Left lung (tissue), 10 donors: ENCODE results near the gene EHD4. TPM values are rescaled to one million over a fixed set of nuclear protein-coding genes. Genes with fewer than 3 reads are reported as not detected.

Source experiments
- ATAC-seq: fragments of 200-7000 bp; cut with Tn5 transposase; one replicate; pipeline ENCODE4 v1.9.1; 2020; ENCODE audit warnings: moderate library complexity
- DNase-seq, 4 donors: peaks; one replicate each; pipeline ENCODE4 v3.0.0-alpha.2; 2013 to 2020
- H3K27ac ChIP-seq, 2 donors: fragments of 200-600 bp; sonication (generic) in 1 of 2; one replicate each; pipeline versions ENCODE4 v1.5.0 to v1.8.0; 2020 to 2021
- H3K27me3 ChIP-seq, 2 donors: fragments of 200-600 bp; sonication (generic) in 1 of 2; one replicate each; pipeline versions ENCODE4 v1.5.0 to v1.8.0; 2020 to 2021
- H3K36me3 ChIP-seq, 2 donors: fragments of 200-600 bp; sonication (generic) in 1 of 2; one replicate each; pipeline versions ENCODE4 v1.5.0 to v1.8.0; 2020 to 2021
- H3K4me1 ChIP-seq, 2 donors: fragments of 200-600 bp; one replicate each; pipeline ENCODE4 v1.8.0; 2021
- H3K4me3 ChIP-seq, 2 donors: fragments of 200-600 bp; sonication (generic) in 1 of 2; one replicate each; pipeline versions ENCODE4 v1.5.0 to v1.8.0; 2020 to 2021; ENCODE audit warnings: mild to moderate bottlenecking in 1 of 2
- H3K9me3 ChIP-seq, 2 donors: fragments of 200-600 bp; sonication (generic) in 1 of 2; one replicate each; pipeline versions ENCODE4 v1.5.0 to v1.8.0; 2020 to 2021
- CTCF ChIP-seq, 2 donors: fragments of 200-600 bp; sonication (generic) in 1 of 2; IDR thresholded peaks; one replicate each; pipeline versions ENCODE4 v1.5.0 to v1.8.0; 2021; ENCODE audit warnings: antibody characterized with exemption in 2 of 2
- intact Hi-C, 2 donors: fragments of 100-400 bp; cut with DNase I; formaldehyde crosslinking; loops; one replicate each; pipeline versions ENCODE4 v1.11.2 to v1.14.2; 2022
- polyA plus RNA-seq, 6 donors: library from polyadenylated mRNA; unstranded; fragments of 120-200 nt; gene quantifications; one replicate each; pipeline ENCODE4 v1.2.1, GENCODE V29; 2013; ENCODE audit not compliant: insufficient read length in 6 of 6
- total RNA-seq, 2 donors: library from RNA; stranded (reverse); fragmentation: NEBNext Ultra II Directional; extraction: Animal tissue kit (Norgen Biotek cat#: 25700); gene quantifications; one replicate each; pipeline ENCODE4 v1.2.1, GENCODE V29; 2021
- donor health status: DM: no; HTN: yes; CAD: no.
- donor health status: DM: no; HTN: no; CAD: no.

The EHD4 gene
- total and polyA plus RNA-seq, 8 donors = 11.7 to 32.6 (median 13.1) TPM

- DNase-seq = no peak
- Histone ChIP-seq H3K9me3 (no peaks in the 10 kb centered on the region), H3K4me3 (no peak overlapping the region), H3K27ac (no peak overlapping the region), H3K36me3 (no peaks in the 10 kb centered on the region), H3K4me1 (peaks cover 0 to 16% of the 10 kb centered on the region in 2 donors), H3K27me3 (no peaks in the 10 kb centered on the region)
- intact Hi-C loops = no loop called here
- no peak for TF ChIP-seq CTCF (IDR thresholded peaks at IDR 0.05)
- ATAC-seq = no peak
These were observed 5.5 kb upstream of the EHD4 start for GRCh38 chr15:41977757-41978383.

- no peak for TF ChIP-seq CTCF (IDR thresholded peaks at IDR 0.05)
- Histone ChIP-seq H3K27me3 (no peaks in the 10 kb centered on the region), H3K9me3 (no peaks in the 10 kb centered on the region), H3K27ac (no peak overlapping the region), H3K4me3 (no peak overlapping the region), H3K36me3 (no peaks in the 10 kb centered on the region), H3K4me1 (peaks cover 2 to 24% of the 10 kb centered on the region in 2 donors)
- no peak for DNase-seq
- intact Hi-C loops = no loop called here
- no peak for ATAC-seq
These were observed 3.3 kb upstream of the EHD4 start for GRCh38 chr15:41975669-41976068.

GRCh38 chr15:41974041-41974440, 1.7 kb upstream of the EHD4 start:
- TF ChIP-seq CTCF (IDR thresholded peaks at IDR 0.05) = no peak
- no peaks in the 10 kb centered on the region for H3K27me3 ChIP-seq
- intact Hi-C loops = no loop called here

GRCh38 chr15:41971895-41972252, 483 bp downstream of the EHD4 start:
- peak overlapping the region; percentile 87 to 98 for H3K4me3 ChIP-seq
- no peak for TF ChIP-seq CTCF (IDR thresholded peaks at IDR 0.05)
- no peaks in the 10 kb centered on the region for H3K36me3 ChIP-seq
- peaks cover 22 to 55% of the 10 kb centered on the region in 2 donors for H3K4me1 ChIP-seq
- H3K27me3 ChIP-seq = no peaks in the 10 kb centered on the region
- no peaks in the 10 kb centered on the region for H3K9me3 ChIP-seq
- peak overlapping the region; percentile 90 to 91 for H3K27ac ChIP-seq
- intact Hi-C loops = no loop called here
- ATAC-seq (peak; percentile 56), DNase-seq (peak in 3 of 4 donors; percentile 29 to 89 (median 29))

More at GRCh38 chr15:41974041-41974440, 1.7 kb upstream of the EHD4 start:
- H3K4me3 ChIP-seq = no peak overlapping the region
- H3K27ac ChIP-seq = no peak overlapping the region
- peaks cover 7 to 33% of the 10 kb centered on the region in 2 donors for H3K4me1 ChIP-seq
- no peak for DNase-seq
- no peaks in the 10 kb centered on the region for H3K36me3 ChIP-seq
- no peaks in the 10 kb centered on the region for H3K9me3 ChIP-seq
- no peak for ATAC-seq

GRCh38 chr15:41971089-41971894, 1.1 kb downstream of the EHD4 start:
- no peaks in the 10 kb centered on the region for H3K36me3 ChIP-seq
- TF ChIP-seq CTCF (IDR thresholded peaks at IDR 0.05) = no peak
- peak; percentile 47 to 84 (median 73) for DNase-seq
- peak; percentile 62 for ATAC-seq
- intact Hi-C loops = no loop called here
- no peaks in the 10 kb centered on the region for H3K9me3 ChIP-seq
- H3K4me3 ChIP-seq = peak overlapping the region; percentile 87 to 98
- H3K27me3 ChIP-seq = no peaks in the 10 kb centered on the region
- H3K27ac ChIP-seq = peak overlapping the region; percentile 90 to 91
- H3K4me1 ChIP-seq = peaks cover 22 to 61% of the 10 kb centered on the region in 2 donors
